HG02970 (cell line): ENCODE measurements around the gene RASSF8.

ENCODE experiments used
- ATAC-seq: cut with Tn5 transposase; IDR thresholded peaks from one replicate; pipeline ENCODE4 v1.9.1; 2021; ENCODE audit warnings: mild to moderate bottlenecking, moderate library complexity, moderate number of reproducible peaks; ENCODE audit not compliant: unreplicated experiment, low FRiP score

Gene RASSF8

GRCh38 chr12:25960143-25960542 lies 1.7 kb downstream of the RASSF8 start:
- ATAC-seq = no peak

- ATAC-seq = no peak
Observed at GRCh38 chr12:25960961-25961360, 2.5 kb downstream of the RASSF8 start.

DNA sequence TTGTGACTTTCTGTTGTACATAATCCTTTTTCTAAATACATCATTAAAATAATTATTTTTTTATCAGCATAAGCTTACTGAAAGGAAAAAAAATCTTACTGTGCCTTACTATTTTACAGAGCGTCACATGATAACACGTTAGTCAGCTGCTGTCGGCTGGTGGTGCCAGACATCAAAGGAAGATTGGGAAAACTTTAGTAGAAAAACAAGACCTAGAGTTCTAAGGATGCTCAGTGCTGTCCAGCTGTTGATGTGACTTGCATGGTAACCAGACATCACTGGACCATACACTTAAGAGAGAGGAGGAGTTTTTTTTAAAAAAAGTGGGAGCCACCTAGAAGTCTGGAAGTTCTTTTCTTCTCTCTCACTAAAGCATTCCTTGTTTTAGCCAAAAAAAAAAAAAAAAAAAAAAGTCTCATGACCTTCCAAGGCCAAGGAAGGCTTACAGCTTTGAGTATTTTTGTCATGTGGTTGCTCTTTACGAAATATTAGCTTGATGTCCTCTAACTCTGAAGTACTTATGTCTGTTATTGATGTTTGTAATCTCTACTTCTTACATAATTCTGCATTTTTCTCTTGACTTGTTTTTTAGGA lies 4.5 kb downstream of the RASSF8 start:
- no peak for ATAC-seq

DNA sequence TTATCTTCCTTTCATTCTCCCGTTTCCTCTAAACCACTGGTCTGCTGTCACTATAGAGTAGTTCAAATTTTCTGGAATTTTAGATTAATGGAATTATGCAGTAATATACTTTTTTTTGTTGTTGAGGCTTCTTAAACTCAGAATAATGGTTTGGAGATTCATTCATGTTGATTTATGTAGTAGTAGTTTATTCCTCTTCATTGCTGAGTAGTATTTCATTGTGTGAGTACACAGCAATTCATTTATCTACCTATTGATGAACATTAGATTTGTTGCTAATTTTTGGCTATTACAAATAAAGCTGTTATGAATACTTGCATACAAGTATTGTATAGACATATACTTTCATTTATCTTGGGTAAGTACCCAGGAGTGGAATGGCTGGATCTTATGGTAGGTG lies 7.2 kb downstream of the RASSF8 start:
- no peak for ATAC-seq

DNA sequence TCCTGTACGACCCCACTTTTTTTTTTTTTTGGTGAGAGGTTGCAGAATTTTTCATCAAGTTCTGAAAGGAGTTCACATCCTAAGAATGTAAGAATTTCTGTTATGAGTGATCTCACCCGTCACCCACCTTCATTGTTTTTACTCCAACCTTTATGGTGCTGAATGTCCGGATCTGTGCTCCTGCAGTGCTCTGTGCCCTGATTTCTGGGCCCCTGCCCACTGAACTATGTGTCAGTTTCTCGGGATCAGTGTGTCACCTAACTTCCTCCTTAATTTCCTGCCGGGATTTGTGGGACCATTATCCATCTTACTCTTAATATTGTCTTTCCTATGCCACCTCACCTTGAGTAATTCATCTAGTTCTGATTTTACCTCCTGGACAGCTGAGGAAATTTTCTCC lies 11.6 kb downstream of the RASSF8 start:
- no peak for ATAC-seq

- no peak for ATAC-seq
Observed at GRCh38 chr12:25970916-25971653, 12.6 kb downstream of the RASSF8 start.

GRCh38 chr12:25971654-25972041 lies 13.2 kb downstream of the RASSF8 start:
- no peak for ATAC-seq

DNA sequence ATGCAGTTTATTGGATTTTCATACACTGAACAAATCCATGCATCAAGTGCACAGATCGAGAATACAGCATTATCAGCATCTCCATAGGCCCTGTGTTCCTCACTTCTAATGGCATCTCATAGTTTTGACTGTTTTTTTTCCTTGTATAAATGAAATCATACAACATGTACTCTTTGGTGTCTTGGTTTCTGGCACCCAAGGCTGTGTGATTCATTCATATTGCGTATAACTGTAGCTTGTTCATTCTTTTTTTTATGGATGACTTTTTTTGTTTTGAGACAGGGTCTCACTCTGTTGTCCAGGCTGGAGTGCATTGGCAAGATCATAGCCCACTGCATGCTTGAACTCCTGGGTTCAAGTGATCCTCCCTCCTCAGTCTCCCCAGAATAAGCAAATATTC lies 14.3 kb downstream of the RASSF8 start:
- ATAC-seq = no peak

DNA sequence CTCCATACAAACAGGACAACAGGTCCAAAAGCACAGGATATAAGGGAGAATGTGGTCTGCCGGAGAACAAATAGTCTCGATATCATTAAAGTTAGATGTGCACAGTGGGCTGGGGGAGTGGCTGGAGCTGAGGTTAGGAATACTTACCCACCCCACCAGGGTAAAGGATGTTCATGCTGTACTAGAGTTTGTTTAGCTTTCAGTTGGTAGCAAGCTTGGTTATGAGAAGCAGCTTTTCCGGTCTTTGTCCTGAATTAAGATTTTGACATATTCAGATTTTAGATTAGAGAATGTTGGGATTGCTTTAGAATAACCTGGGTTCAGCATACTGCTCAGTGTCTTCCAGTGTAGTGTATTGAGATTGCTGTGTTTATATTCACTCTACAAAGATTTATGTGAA lies 16.7 kb downstream of the RASSF8 start:
- ATAC-seq = no peak

DNA sequence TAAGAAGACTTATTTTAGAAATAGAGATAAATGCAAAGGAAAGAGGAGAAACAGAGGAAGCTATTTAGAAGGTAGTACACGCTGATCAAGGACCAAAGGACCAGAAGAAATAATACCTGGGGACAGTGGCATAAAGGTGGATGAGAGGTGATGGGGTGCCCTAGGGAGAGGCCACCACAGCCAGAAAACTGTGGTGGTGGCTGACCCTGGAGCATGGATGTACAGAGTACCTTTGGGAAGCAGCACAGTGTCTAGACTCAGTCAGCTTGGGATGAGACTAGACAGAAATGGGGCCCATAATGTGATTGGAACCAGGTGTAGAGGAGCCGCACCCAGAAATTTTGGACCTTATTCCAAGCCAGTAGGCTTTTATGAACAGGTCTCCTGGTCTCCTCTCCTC lies 17.2 kb downstream of the RASSF8 start:
- no peak for ATAC-seq

GRCh38 chr12:25976289-25976688 lies 17.8 kb downstream of the RASSF8 start:
- ATAC-seq = no peak

GRCh38 chr12:25977047-25977446 lies 18.6 kb downstream of the RASSF8 start:
- ATAC-seq = no peak

DNA sequence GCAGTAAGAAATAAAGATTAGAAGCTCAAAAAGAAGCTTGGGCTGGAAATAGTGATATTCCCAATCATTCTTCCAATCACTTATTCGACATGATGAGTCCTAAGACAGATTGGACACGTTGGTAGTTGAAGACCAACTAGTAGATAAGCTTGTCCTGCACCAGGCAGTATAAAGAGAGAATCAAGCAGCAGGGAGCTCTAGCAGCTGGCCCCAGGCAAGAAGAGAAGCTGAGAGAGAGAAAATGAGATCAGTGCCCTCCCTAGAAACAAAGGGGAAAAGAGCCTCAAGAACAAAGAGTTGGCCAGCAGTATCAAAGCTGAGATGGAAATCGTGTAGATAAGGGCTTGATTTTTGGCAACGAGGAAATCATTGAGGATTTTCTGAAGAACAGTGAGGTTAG lies 20.6 kb downstream of the RASSF8 start:
- no peak for ATAC-seq

DNA sequence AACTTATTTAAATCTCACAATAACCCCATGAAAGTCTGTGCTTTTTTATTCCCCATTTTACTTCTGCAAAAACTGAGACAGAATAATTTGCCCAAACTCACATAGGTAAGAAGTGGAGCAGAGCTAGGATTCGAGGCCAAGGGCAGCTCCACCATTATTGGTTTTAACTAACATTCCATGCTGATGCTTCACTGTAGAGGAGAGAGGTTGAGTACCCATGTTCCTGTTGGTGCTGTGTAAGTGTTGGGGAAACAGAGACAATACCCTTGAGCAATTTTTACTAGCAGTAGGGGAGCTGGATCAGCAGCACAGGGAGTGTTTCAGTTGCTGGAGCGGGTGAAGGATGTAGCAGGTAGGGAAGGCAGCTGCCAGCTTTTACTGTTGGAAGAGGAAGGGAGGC lies 21.1 kb downstream of the RASSF8 start:
- no peak for ATAC-seq

DNA sequence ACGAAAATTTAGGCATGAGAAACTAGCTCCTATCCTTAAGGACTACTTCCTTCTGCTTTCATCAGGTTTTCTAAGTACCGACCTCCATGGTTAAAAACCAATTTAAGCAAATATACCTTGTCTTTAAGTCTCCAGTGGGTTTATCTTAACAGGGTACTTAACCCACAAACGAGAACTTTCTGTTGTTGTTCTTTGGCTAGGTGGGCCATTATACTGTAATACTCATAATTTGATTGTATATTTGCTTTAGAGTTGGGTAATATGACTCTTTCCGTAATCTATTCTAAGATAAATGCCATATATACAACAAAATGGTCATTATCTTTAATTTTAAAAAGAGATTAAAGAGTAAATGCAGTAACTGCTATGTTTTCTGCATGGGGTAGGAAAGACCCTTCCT lies 21.6 kb downstream of the RASSF8 start:
- no peak for ATAC-seq

- no peak for ATAC-seq
Observed at GRCh38 chr12:25981597-25981996, 23.1 kb downstream of the RASSF8 start.

GRCh38 chr12:25982416-25982815 lies 23.9 kb downstream of the RASSF8 start:
- ATAC-seq = no peak

GRCh38 chr12:25983625-25984024 lies 25.1 kb downstream of the RASSF8 start:
- no peak for ATAC-seq

GRCh38 chr12:25984759-25985158 lies 26.3 kb downstream of the RASSF8 start:
- no peak for ATAC-seq

- ATAC-seq = no peak
Observed at GRCh38 chr12:25985316-25986175, 27.1 kb downstream of the RASSF8 start.

GRCh38 chr12:25986180-25986579 lies 27.7 kb downstream of the RASSF8 start:
- ATAC-seq = no peak

- ATAC-seq = no peak
Observed at GRCh38 chr12:25988505-25988904, 30.0 kb downstream of the RASSF8 start.
